GM12878 (cell line): Measurements from ENCODE around the gene PPP1R37. TPM values are rescaled to one million over a fixed set of nuclear protein-coding genes. Genes with fewer than 3 reads are reported as not detected.
A peak's percentile ranks its signal among the peaks of the same experiment; 100 is the strongest.

Experiments used
- ATF7 ChIP-seq: fragments of 450-650 bp; IDR thresholded peaks from 2 replicates; pipeline ENCODE4 v1.6.1; 2016; ENCODE audit warnings: low read depth, mild to moderate bottlenecking
- BACH1 ChIP-seq: fragments of 450-650 bp; IDR thresholded peaks from 2 replicates; pipeline ENCODE4 v1.6.1; 2017; ENCODE audit warnings: mild to moderate bottlenecking, borderline replicate concordance
- DPF2 ChIP-seq: fragments of 450-650 bp; IDR thresholded peaks from 2 replicates; pipeline ENCODE4 v1.6.1; 2017; ENCODE audit warnings: mild to moderate bottlenecking
- GATAD2B ChIP-seq: fragments of 450-650 bp; conservative IDR thresholded peaks from 2 replicates; pipeline ENCODE4 v1.6.1; 2017; ENCODE audit warnings: low read depth, mild to moderate bottlenecking, moderate library complexity
- MEF2B ChIP-seq: fragments of 450-650 bp; IDR thresholded peaks from 2 replicates; pipeline ENCODE4 v1.6.1; 2018; ENCODE audit warnings: mild to moderate bottlenecking, moderate library complexity; ENCODE audit not compliant: partially characterized antibody, poor library complexity, severe bottlenecking
- POU2F2 ChIP-seq: IDR thresholded peaks from 3 replicates; pipeline ENCODE4 v1.6.1; 2011; ENCODE audit warnings: low read depth, mild to moderate bottlenecking, low read length, borderline replicate concordance
- ZBTB40 ChIP-seq: fragments of 450-650 bp; IDR thresholded peaks from 2 replicates; pipeline ENCODE4 v1.6.1; 2016; ENCODE audit warnings: mild to moderate bottlenecking, moderate library complexity, borderline replicate concordance
- polyA plus RNA-seq, 11 experiments: library from polyadenylated mRNA; depleted of rRNA in 4 of 11; unstranded in 6 of 11; stranded (reverse) in 5 of 11; fragments of >200 nt; fragmentation: Nextera tagmentation in 4 of 11; fragmentation: Illumina TruSeq in 1 of 11; extraction: Ambion mirVana in 4 of 11; extraction: Trizol in 1 of 11; gene quantifications; 1 replicate in 1 of 11; 2 replicates in 10 of 11; pipeline versions ENCODE4 v1.2.1 to v1.2.3, GENCODE V29; 2011 to 2016; ENCODE audit warnings: inconsistent platforms in 2 of 11, missing spikeins in 2 of 11, low read depth in 1 of 11
- total RNA-seq, 4 experiments: library from RNA; depleted of rRNA in 3 of 4; stranded (reverse); fragments of >200 nt in 3 of 4; fragmentation: Illumina TruSeq in 1 of 4; extraction: Trizol in 1 of 4; gene quantifications; 2 replicates each; pipeline versions ENCODE4 v1.2.1 to v1.2.3, GENCODE V29; 2013 to 2021
- TF ChIP-seq, protein P1 (sequence below): IDR thresholded peaks from 2 replicates; pipeline ENCODE4 v1.6.1; 2011; ENCODE audit warnings: low read depth, low read length, improper control_type of control experiment, borderline replicate concordance
- TF ChIP-seq, protein P2 (sequence below): IDR thresholded peaks from 2 replicates; pipeline ENCODE4 v1.6.1; 2012; ENCODE audit warnings: low read depth, low read length, improper control_type of control experiment

Gene PPP1R37
- total and polyA plus RNA-seq, 10 of the 15 experiments (the other 5 are each of a cell fraction or from before 2014, with no cell fraction given): 0.09 to 21.3 (median 5.1) TPM; not detected in 1

GRCh38 chr19:45092747-45093678 lies at the start of gene PPP1R37 (continued):
- TF ChIP-seq, protein P1, sequence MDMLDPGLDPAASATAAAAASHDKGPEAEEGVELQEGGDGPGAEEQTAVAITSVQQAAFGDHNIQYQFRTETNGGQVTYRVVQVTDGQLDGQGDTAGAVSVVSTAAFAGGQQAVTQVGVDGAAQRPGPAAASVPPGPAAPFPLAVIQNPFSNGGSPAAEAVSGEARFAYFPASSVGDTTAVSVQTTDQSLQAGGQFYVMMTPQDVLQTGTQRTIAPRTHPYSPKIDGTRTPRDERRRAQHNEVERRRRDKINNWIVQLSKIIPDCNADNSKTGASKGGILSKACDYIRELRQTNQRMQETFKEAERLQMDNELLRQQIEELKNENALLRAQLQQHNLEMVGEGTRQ: no peak
- TF ChIP-seq DPF2: peak; percentile 79; the same call in 1 of the 2 replicates
- peak; percentile 87 for TF ChIP-seq GATAD2B
- peak; percentile 69; the same call in 1 of the 3 replicates for TF ChIP-seq POU2F2
- peak; percentile 89 for TF ChIP-seq ZBTB40
- peak; percentile 88 for TF ChIP-seq BACH1
- peak; percentile 70 for TF ChIP-seq MEF2B
- TF ChIP-seq ATF7: peak; percentile 73
- TF ChIP-seq, protein P2, sequence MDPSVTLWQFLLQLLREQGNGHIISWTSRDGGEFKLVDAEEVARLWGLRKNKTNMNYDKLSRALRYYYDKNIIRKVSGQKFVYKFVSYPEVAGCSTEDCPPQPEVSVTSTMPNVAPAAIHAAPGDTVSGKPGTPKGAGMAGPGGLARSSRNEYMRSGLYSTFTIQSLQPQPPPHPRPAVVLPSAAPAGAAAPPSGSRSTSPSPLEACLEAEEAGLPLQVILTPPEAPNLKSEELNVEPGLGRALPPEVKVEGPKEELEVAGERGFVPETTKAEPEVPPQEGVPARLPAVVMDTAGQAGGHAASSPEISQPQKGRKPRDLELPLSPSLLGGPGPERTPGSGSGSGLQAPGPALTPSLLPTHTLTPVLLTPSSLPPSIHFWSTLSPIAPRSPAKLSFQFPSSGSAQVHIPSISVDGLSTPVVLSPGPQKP: peak; percentile 84
